GM19328 (cell line): ENCODE measurements around the gene FBXO24.

ENCODE experiments used
- ATAC-seq: cut with Tn5 transposase; IDR thresholded peaks from one replicate; pipeline ENCODE4 v1.9.1; 2021; ENCODE audit warnings: mild to moderate bottlenecking, moderate library complexity; ENCODE audit not compliant: unreplicated experiment

Gene FBXO24

DNA sequence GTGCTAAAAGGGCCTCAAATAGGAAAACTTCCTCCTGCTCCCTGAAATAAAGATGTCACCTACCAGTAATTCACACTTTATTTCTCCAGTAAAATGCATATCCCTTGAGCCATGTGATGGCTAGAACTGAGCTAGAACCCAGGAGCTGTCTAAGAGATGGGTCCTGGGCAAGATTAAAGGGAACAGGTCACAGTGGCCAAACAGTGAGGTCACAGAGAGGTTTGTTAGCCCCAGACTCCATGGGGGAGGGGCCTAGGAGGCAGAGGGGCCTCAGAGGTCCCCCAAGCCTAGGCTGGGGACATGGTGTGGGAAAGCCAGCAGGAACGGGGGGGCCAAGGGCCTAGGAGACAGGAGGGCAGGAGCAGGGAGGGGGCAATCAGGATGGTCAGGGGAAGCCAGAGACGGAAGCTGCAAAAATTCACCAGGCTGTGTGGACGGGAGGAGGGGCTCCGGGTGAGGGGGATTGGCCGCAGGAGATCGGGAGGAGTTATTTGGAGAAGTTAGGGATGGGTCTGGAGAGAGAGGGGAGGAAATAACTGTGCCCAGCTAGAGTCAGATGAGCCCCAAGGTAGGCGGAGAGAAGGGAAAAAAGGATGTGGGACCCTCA is 3.3 kb downstream of the FBXO24 start:
- no peak for ATAC-seq

DNA sequence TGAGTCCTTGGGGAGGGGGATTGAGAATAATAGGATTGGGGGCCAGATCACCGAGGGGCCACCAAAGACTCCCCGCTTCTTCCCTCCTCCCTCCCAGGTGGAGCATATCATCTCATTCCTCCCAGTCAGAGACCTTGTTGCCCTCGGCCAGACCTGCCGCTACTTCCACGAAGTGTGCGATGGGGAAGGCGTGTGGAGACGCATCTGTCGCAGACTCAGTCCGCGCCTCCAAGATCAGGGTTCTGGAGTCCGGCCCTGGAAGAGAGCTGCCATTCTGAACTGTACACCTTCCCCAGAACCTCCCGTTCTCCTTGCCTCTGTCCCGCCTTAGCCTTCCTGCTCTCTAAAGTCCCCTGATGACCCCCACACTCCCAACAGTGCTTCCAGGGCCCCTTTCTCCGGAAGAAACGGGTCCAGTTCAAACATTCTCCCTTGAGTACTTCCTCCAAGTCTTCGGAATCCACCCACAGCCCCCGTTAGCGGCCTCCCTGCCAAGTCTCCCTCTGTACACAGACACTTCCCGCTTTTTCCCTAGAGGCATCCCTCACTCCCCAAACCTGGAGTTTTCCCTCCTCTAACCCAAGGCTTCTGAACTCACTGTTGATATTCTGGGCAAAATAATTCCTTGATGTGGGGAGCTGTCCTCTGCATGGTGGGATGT is 4.1 kb downstream of the FBXO24 start:
- no peak for ATAC-seq

DNA sequence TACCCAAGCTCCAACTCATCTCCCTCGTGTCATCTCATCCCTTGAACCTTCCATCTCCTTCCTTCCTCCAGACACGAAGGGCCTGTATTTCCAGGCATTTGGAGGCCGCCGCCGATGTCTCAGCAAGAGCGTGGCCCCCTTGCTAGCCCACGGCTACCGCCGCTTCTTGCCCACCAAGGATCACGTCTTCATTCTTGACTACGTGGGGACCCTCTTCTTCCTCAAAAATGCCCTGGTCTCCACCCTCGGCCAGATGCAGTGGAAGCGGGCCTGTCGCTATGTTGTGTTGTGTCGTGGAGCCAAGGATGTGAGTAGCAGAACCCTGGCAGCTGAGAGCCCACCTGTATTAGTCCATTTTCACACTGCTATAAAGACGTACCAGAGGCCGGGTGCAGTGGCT is 5.5 kb downstream of the FBXO24 start:
- no peak for ATAC-seq

DNA sequence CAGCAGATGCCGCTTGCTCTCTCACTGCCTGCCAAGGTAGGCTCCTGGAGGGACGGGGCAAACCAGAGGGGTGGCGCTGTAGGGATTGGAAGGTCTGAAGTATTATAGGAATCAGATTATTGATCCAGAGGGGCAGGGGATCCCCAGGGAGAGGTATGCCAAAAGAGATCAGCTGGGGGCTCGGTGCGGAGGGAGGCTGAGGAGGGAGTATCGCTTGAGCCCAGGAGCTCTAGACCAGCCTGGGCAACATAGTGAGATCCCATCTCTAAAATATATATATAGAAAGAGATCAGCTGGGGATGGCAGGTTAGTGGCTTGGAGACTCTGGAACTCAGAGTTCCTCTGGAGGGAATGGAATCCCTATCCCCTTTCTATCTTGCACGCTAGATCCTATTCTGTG is 9.1 kb downstream of the FBXO24 start:
- ATAC-seq, result no peak

DNA sequence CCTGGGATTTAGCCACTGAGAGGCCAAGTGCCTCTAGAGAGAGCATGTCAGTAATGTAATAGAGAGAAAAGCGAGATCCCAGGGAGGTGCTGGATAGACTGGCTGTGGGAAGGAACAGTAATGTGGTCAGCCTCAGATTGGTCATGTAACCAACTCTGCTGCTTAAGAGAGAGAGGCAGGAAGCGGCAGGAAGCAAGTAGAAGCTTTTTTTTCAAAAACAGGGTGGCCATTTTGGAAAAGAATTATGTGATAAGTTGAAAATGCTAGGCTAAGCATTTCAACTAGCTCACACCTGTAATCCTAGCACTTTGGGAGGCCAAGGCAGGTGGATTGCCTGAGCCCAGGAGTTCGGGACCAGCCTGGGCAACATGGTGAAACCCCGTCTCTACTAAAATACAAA is 12.3 kb downstream of the FBXO24 start:
- no peak for ATAC-seq

DNA sequence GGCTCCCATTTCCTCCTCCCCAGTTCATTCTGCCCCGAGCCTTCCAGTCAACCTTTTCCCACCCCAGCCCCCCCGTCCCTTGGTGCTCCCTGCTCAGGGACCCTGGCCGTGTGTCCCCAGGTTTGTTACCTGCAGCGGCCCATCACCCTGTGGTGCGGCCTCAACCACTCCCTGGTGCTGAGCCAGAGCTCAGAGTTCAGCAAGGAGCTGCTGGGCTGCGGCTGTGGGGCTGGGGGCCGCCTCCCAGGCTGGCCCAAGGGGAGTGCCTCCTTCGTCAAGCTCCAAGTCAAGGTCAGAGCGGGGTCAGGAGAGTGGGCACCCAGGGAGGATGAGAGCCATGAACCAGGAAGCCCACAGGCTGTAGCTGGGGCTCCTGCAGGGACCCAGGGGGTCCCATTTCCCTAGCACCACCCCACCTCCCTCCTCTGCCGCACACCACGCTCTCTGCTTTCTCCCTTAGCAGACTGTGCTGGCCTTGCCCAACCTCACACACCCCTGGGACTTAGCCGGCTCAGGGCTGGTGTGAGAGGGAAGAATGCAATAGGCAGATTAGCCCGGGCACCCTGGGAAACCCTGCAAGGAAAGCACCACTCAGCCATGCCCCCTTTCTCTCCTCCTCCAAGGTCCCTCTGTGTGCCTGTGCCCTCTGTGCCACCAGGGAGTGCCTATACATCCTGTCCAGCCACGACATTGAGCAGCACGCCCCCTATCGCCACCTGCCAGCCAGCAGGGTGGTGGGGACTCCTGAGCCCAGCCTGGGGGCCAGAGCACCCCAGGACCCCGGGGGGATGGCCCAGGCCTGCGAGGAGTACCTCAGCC is 14.0 kb downstream of the FBXO24 start:
- ATAC-seq, result no peak

DNA sequence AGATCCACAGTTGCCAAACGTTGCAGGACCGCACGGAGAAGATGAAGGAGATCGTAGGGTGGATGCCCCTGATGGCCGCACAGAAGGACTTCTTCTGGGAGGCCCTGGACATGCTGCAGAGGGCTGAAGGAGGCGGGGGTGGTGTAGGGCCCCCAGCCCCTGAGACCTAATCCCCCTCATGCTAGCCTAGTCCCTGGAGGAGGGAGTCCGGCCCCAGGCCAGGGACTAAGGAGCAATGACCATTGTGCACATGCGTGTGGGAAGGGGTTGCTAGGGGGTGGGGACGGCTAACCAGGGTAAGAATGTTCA is 14.6 kb downstream of the FBXO24 start:
- ATAC-seq, result no peak

DNA sequence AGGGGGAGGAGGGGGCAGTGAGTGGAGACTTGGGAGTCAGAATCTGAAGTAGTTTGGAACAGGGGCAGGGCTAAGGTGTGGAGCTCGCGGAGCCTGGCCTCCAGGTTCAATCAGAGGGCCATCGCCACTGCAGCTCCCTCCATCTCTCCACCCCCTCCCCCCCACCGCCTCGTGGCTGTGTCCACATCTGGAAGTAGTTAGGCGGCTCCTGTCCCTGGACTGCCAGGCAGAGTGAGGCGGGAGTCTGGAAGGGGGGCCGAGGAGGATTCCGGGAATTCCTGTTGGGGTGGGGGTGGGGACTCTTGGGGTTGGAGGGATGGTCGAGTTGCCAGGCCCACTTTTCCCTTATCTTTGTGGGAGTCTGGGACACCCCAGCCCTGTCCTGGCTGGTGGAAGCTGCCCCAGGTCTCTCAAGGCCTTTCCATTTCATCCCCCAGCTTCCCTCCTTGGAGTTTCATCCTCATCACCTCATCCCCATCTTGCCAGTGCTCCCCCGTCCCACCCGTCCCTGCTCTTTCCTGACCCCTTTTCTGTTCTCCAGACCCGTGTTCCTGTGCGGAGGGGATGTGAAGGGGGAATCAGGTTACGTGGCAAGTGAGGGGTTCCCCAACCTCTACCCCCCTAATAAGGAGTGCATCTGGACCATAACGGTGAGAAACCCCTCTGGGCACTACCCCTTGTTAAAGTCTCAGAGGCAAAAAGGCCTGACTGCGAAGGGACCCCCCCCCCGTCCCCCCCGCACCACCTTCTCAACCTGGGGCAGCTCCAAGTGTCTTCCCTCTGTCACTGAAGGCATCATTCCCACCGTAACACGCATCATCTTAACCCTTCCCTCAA is 17.0 kb downstream of the FBXO24 start:
- ATAC-seq, result no peak

DNA sequence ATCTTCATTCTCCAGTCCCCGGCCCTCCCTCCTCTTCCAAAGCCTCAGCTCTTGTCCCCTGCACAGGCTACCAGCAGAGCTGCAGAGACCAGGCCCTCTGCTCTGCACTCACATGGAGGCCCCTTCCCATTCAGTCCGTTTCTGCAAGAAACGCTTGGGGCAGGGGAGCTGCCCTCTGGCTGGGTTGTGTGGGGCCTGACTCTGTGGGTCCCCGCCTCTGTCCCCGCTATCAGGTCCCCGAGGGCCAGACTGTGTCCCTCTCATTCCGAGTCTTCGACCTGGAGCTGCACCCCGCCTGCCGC is 17.5 kb downstream of the FBXO24 start:
- no peak for ATAC-seq

DNA sequence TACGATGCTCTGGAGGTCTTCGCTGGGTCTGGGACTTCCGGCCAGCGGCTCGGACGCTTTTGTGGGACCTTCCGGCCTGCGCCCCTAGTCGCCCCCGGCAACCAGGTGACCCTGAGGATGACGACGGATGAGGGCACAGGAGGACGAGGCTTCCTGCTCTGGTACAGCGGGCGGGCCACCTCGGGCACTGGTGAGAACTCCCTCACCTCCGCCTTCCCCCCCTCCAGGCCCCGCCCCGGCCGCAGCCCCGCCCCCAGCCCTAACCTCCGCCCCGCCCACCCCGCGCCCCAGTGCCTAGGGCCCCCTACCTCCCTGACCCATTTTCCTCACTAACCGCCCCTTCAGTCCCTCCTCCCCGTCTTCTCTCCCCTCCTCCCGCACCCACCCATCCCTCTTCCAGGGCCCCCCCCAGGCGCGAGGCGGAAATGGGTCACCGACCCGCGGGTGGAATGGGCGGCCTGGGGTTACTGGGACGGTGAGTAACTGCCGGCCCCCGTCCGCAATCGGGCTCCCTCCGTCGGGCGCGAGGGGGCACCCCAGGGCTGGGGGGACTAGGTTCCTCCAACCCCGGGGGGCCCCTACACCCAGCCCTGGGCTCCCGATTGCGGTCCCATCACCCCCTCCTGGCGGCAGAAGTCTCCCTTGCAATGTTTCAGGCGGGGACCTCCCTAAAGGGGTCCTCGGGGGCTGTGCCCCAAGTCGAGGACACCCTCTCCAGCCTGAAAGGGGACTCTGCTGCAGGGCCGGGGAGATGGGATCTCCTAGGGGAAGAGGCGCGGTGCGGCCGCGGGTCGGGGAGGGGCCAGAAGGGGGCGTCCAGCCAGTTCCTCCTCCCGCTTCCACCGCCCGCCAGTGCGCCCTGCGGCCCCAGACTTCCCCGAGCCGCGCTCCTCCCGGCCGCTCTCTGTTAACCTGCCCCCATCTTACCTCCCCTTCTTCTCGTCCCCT is 18.2 kb downstream of the FBXO24 start:
- ATAC-seq, result no peak

DNA sequence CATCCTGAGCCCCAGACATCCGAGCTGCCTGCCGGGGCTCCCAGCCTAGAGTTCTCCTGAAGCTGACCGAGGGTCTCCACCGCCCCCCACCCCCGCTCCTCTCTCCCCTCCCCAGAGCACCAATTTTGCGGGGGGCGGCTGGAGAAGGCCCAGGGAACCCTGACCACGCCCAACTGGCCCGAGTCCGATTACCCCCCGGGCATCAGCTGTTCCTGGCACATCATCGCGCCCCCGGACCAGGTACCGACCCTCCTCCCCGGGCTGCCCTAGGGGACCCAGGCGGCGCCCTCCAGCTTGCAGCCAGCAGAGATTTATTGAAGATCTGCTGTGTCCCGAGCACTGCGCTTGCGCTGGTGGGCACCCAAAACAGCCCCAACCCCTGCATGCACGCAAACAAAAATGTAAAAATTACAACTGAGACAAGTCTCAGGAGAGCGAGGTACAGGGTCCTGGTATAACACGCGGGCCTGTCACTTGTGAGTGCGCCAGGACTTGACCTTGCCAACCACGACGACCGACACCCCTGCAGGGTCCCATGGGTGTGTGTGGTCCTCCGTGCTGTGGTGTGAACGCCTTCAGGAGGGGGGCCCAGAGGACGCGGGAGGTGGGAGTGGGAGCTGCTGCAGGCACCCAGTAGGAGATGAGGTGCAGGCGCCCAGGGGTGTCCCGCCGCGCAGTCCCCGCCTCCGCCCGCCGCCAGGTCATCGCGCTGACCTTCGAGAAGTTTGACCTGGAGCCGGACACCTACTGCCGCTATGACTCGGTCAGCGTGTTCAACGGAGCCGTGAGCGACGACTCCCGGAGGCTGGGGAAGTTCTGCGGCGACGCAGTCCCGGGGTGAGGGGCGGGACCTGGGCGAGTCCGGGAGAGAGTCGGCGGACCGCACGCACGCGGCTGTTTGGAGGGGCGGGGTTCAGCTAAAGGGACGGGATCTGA is 19.1 kb downstream of the FBXO24 start:
- ATAC-seq, result no peak

DNA sequence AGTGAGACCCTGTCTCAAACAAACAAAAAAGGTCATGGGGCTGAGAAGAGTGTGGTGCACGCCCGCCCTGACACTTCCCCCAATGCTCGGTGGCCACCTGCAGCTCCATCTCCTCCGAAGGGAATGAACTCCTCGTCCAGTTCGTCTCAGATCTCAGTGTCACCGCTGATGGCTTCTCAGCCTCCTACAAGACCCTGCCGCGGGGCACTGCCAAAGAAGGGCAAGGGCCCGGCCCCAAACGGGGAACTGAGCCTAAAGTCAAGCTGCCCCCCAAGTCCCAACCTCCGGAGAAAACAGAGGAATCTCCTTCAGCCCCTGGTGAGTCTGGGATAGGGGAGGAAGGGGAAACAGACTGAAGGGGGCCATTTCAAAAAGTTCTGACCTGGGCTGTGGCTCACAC is 20.2 kb downstream of the FBXO24 start:
- ATAC-seq, result no peak

DNA sequence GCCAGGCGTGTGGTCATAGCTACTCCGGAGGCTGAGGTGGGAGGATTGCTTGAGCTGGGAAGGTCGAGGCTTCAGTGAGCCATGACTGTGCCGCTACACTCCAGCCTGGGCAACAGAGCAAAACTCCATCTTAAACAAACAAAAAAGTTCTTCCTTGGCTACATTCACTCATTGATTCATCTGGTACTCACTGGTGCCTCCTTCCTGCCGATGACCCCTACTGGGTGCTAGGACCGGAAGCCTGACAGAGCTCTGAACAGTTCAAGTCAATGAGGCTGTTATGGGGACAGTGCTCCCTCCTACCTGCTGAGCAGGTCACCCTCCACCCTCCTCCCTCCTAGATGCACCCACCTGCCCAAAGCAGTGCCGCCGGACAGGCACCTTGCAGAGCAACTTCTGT is 21.0 kb downstream of the FBXO24 start:
- no peak for ATAC-seq

DNA sequence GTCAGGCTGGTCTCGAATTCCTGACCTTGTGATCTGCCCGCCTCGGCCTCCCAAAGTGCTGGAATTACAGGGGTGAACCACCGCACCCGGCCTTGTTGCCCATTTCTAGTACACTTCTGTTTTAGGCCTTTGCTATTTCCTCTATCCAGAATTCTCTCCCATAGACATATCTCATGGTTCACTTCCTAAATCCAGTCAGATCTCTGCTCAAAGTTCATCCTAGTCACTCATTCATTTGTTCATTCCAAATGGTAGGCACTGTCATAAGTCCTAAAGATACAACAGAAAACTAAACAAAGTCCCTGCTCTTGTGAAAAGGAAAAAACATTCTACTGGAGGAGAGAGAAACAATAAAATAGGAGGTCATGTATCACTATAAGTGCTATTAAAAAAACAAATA is 23.8 kb downstream of the FBXO24 start:
- no peak for ATAC-seq

DNA sequence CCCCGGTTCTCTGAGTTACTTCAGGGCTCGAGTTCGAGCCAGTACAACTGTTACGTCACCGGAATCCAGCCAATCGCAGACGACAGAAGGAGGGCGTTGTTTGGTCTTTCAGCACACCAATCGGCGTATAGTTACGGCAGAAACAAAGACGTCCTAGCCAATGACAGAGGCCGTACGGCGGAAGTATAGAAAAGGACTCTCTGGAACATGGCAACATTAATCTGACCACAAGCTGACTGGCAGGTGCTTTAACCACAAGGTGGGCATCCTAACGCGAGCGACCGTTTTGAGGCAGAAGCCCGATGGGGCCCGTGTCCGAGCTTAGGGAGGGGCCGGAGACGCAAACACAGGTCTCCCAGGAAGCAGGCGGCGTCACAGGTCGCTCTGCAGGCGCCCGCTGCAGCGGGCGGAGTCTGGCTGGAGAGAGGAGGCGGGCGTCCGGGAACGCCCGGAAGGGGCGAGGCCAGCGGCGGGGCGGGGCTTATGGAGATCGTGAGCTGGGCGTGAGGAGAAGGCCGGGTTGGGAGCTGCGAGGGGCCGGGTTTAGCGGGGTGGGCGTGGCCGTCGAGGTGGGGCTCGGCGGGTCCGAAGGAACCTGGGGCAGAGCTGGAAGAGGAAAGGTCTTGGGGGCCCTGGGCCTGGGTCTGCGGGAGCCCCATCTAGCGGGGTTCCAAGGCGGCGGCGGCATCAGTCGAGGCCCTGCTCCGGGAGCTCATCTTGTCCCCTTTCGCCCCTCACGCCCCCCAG is 26.0 kb downstream of the FBXO24 start, which contains the start of gene MOSPD3:
TSS of gene MOSPD3 (plus strand) at position 558 of the 747 bp plus-strand sequence. CDS start 252 bp downstream, outside the sequence.
- ATAC-seq, result peak; percentile 94

DNA sequence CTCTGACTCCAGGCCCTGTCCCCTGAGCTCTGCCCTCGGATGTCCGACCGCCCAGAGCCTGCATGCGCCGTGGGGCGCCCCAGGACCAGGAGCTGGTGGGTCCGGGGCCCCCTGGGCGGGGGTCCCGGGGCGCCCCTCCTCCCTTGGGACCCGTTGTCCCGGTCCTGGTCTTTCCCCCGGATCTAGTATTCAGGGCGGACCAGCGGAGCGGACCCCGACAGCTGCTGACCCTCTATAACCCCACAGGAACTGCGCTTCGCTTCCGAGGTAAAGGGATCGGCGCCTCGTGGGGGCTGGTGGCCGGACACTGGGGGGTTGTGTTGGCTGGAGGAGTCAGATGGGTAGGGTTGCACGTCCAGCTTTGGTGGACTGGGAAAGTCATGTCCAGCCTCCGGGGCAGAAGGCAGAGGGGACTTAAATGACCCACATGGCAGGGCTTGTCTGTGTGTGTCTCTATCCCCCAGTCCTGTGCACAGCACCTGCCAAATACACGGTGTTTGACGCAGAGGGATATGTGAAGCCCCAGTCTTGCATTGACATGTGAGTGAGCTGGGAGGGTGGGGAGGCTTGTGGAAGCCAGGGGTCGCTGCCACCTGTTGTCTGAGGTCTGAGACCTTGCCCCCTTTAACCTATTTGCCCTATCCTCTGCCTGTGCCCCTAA is 26.7 kb downstream of the FBXO24 start:
- no peak for ATAC-seq

DNA sequence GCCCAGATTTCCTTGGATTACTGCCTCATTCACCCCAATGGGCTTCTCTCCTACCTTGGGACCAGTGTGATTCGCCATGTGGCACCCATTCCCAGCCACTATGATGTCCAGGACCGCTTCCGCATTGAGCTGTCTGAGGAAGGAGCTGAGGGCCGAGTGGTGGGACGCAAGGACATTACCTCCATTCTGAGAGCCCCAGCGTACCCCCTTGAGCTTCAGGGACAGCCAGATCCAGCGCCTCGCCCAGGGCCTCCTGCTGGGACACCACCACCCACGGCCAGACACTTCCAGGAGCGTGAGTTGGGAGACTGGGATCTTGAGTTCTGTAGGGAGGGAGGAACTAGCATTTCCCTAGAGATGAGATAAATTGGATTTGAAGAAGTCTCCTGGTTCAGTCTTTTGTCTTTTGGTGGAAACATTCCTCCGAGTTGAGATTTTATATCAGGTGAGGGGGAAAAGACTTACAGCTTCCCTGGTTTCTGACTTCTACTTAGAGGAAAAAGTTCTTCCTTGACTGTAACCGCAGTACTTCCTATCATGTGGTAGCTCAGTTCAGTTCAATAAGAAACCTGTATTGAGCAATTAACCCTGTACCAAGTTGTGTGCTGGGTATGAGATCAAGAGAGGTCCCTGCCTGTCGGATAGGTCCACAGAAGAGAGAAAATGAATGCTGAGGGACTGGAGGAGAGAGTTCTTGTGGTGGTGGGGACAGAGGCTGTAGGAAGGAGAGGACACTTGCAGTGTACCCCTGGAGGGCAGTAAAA is 27.5 kb downstream of the FBXO24 start:
- ATAC-seq, result no peak
